Measurements from ENCODE around the gene BCL7C. TPM values are rescaled to one million over a fixed set of nuclear protein-coding genes. Genes with fewer than 3 reads are reported as not detected.

Gene BCL7C
- total and polyA plus RNA-seq, 3 experiments from 2014 or later = 31.7 to 52.3 (median 35.0) TPM

- POLR2A ChIA-PET = interaction anchor here (0.6 to 1.0 kb wide), 2 partner anchors 19 to 174 kb away, joined by 3 read pairs; partner anchors contain the start of gene PHKG2
- peak overlapping the region; percentile 93 to 99 (median 96) for H3K4me3 Mint-ChIP-seq
Observed at GRCh38 chr16:30921748-30922419, 28.0 kb upstream of the BCL7C start.

GRCh38 chr16:30921459-30921747 is 27.5 kb upstream of the BCL7C start:
- Histone ChIP-seq H3K27me3 (ENCODE audit: insufficient read depth, low read length, poor library complexity, severe bottlenecking) (no peaks in the 10 kb centered on the region), H3K4me1 (ENCODE audit: insufficient read depth, low read length) (no peaks in the 10 kb centered on the region), H3K36me3 (ENCODE audit: insufficient read depth, low read length) (no peaks in the 10 kb centered on the region), H3K4me3 (ENCODE audit: low read length) (peak overlapping the region; percentile 95), H3K9me3 (ENCODE audit: low read length) (no peaks in the 10 kb centered on the region), H3K27ac (ENCODE audit: low read depth, low read length) (peak overlapping the region; percentile 61)
- no peaks in the 10 kb centered on the region for H3K9me3 Mint-ChIP-seq
- peak overlapping the region; percentile 95 to 100 (median 98) for H3K27ac Mint-ChIP-seq
- DNase-seq = no peak
- CTCF ChIA-PET = interaction anchor here (1.0 to 5.6 kb wide), 4 partner anchors 20 to 76 kb away, joined by 3 to 60 read pairs (median 8); no protein-coding TSS in a partner anchor
- H3K4me3 Mint-ChIP-seq = peak overlapping the region; percentile 93 to 99 (median 96)
- H3K36me3 Mint-ChIP-seq = peaks cover 0 to 18% (median 0%) of the 10 kb centered on the region in 3 donors
- H3K27me3 Mint-ChIP-seq = no peaks in the 10 kb centered on the region
- H3K4me1 Mint-ChIP-seq = peaks cover 15 to 26% (median 16%) of the 10 kb centered on the region in 3 donors
- POLR2A ChIA-PET = no interaction called here

More at GRCh38 chr16:30921748-30922419, 28.0 kb upstream of the BCL7C start:
- CTCF ChIA-PET = interaction anchor here (0.9 to 5.6 kb wide), 6 partner anchors 20 to 78 kb away, joined by 4 to 60 read pairs (median 8); no protein-coding TSS in a partner anchor
- no peaks in the 10 kb centered on the region for H3K9me3 ChIP-seq (ENCODE audit: low read length)
- Mint-ChIP-seq H3K9me3 (no peaks in the 10 kb centered on the region), H3K27me3 (no peaks in the 10 kb centered on the region), H3K36me3 (peaks cover 0 to 18% (median 0%) of the 10 kb centered on the region in 3 donors), H3K4me1 (peaks cover 15 to 31% (median 16%) of the 10 kb centered on the region in 3 donors), H3K27ac (peak overlapping the region; percentile 95 to 100 (median 98))
- no peaks in the 10 kb centered on the region for H3K36me3 ChIP-seq (ENCODE audit: insufficient read depth, low read length)
- H3K4me1 ChIP-seq (ENCODE audit: insufficient read depth, low read length) = no peaks in the 10 kb centered on the region
- peak overlapping the region; percentile 61 for H3K27ac ChIP-seq (ENCODE audit: low read depth, low read length)
- no peaks in the 10 kb centered on the region for H3K27me3 ChIP-seq (ENCODE audit: insufficient read depth, low read length, poor library complexity, severe bottlenecking)
- peak overlapping the region; percentile 95 for H3K4me3 ChIP-seq (ENCODE audit: low read length)
- DNase-seq = peak; percentile 79 to 92 (median 84)

- H3K4me3 Mint-ChIP-seq = peak overlapping the region in 6 of 7 donors; percentile 23 to 99 (median 81)
- H3K4me1 Mint-ChIP-seq = peaks cover 11 to 21% (median 12%) of the 10 kb centered on the region in 3 donors
- H3K9me3 Mint-ChIP-seq = no peaks in the 10 kb centered on the region
- no peaks in the 10 kb centered on the region for H3K27me3 Mint-ChIP-seq
- H3K27me3 ChIP-seq (ENCODE audit: insufficient read depth, low read length, poor library complexity, severe bottlenecking) = no peaks in the 10 kb centered on the region
- no peaks in the 10 kb centered on the region for H3K36me3 ChIP-seq (ENCODE audit: insufficient read depth, low read length)
- no peaks in the 10 kb centered on the region for H3K9me3 ChIP-seq (ENCODE audit: low read length)
- ChIA-PET POLR2A (no interaction called here), CTCF (interaction anchor here (1.0 to 5.6 kb wide), 4 partner anchors 19 to 76 kb away, joined by 3 to 60 read pairs (median 8); no protein-coding TSS in a partner anchor)
- H3K36me3 Mint-ChIP-seq = peaks cover 0 to 15% (median 0%) of the 10 kb centered on the region in 3 donors
- peak overlapping the region in 2 of 8 donors; percentile 38 to 93 for H3K27ac Mint-ChIP-seq
- no peaks in the 10 kb centered on the region for H3K4me1 ChIP-seq (ENCODE audit: insufficient read depth, low read length)
- no peak for DNase-seq
- no peak overlapping the region for H3K27ac ChIP-seq (ENCODE audit: low read depth, low read length)
- H3K4me3 ChIP-seq (ENCODE audit: low read length) = no peak overlapping the region
Observed at GRCh38 chr16:30920891-30921290, 27.0 kb upstream of the BCL7C start.

GRCh38 chr16:30918614-30919013 is 24.7 kb upstream of the BCL7C start:
- Histone ChIP-seq H3K27ac (ENCODE audit: low read depth, low read length) (no peak overlapping the region), H3K36me3 (ENCODE audit: insufficient read depth, low read length) (no peaks in the 10 kb centered on the region), H3K27me3 (ENCODE audit: insufficient read depth, low read length, poor library complexity, severe bottlenecking) (no peaks in the 10 kb centered on the region), H3K4me1 (ENCODE audit: insufficient read depth, low read length) (no peaks in the 10 kb centered on the region), H3K4me3 (ENCODE audit: low read length) (no peak overlapping the region), H3K9me3 (ENCODE audit: low read length) (no peaks in the 10 kb centered on the region)
- H3K36me3 Mint-ChIP-seq = peaks cover 0 to 14% (median 0%) of the 10 kb centered on the region in 3 donors
- CTCF ChIA-PET = interaction anchor here (0.6 to 5.6 kb wide), 3 partner anchors 44 to 246 kb away, joined by 3 to 60 read pairs (median 3); no protein-coding TSS in a partner anchor
- H3K4me1 Mint-ChIP-seq = peaks cover 4 to 10% (median 9%) of the 10 kb centered on the region in 3 donors
- H3K9me3 Mint-ChIP-seq = no peaks in the 10 kb centered on the region
- H3K27ac Mint-ChIP-seq = no peak overlapping the region
- POLR2A ChIA-PET = no interaction called here
- DNase-seq = no peak
- H3K4me3 Mint-ChIP-seq = no peak overlapping the region
- H3K27me3 Mint-ChIP-seq = no peaks in the 10 kb centered on the region

- ChIA-PET CTCF (interaction anchor here (1.0 to 1.4 kb wide), 2 partner anchors 40 to 70 kb away, joined by 3 to 4 read pairs; no protein-coding TSS in a partner anchor), POLR2A (no interaction called here)
- no peaks in the 10 kb centered on the region for H3K4me1 Mint-ChIP-seq
- Histone ChIP-seq H3K36me3 (ENCODE audit: insufficient read depth, low read length) (no peaks in the 10 kb centered on the region), H3K4me1 (ENCODE audit: insufficient read depth, low read length) (no peaks in the 10 kb centered on the region), H3K27me3 (ENCODE audit: insufficient read depth, low read length, poor library complexity, severe bottlenecking) (no peaks in the 10 kb centered on the region), H3K9me3 (ENCODE audit: low read length) (no peaks in the 10 kb centered on the region), H3K27ac (ENCODE audit: low read depth, low read length) (no peak overlapping the region), H3K4me3 (ENCODE audit: low read length) (no peak overlapping the region)
- H3K27ac Mint-ChIP-seq = no peak overlapping the region
- no peaks in the 10 kb centered on the region for H3K9me3 Mint-ChIP-seq
- H3K4me3 Mint-ChIP-seq = no peak overlapping the region
- no peaks in the 10 kb centered on the region for H3K27me3 Mint-ChIP-seq
- no peaks in the 10 kb centered on the region for H3K36me3 Mint-ChIP-seq
- no peak for DNase-seq
Observed at GRCh38 chr16:30914830-30915229, 21.0 kb upstream of the BCL7C start.

- POLR2A ChIA-PET = no interaction called here
- peaks cover 1 to 2% (median 1%) of the 10 kb centered on the region in 3 donors for H3K4me1 Mint-ChIP-seq
- Histone ChIP-seq H3K4me3 (ENCODE audit: low read length) (no peak overlapping the region), H3K27me3 (ENCODE audit: insufficient read depth, low read length, poor library complexity, severe bottlenecking) (no peaks in the 10 kb centered on the region), H3K27ac (ENCODE audit: low read depth, low read length) (no peak overlapping the region), H3K4me1 (ENCODE audit: insufficient read depth, low read length) (peaks cover 3% of the 10 kb centered on the region), H3K36me3 (ENCODE audit: insufficient read depth, low read length) (no peaks in the 10 kb centered on the region), H3K9me3 (ENCODE audit: low read length) (no peaks in the 10 kb centered on the region)
- no peaks in the 10 kb centered on the region for H3K9me3 Mint-ChIP-seq
- DNase-seq = no peak
- H3K27ac Mint-ChIP-seq = no peak overlapping the region
- no peak overlapping the region for H3K4me3 Mint-ChIP-seq
- H3K36me3 Mint-ChIP-seq = no peaks in the 10 kb centered on the region
- CTCF ChIA-PET = interaction anchor here (1.3 to 1.6 kb wide), 2 partner anchors 12 to 68 kb away, joined by 6 to 8 read pairs; no protein-coding TSS in a partner anchor
- H3K27me3 Mint-ChIP-seq = no peaks in the 10 kb centered on the region
Observed at GRCh38 chr16:30912794-30913412, 19.0 kb upstream of the BCL7C start.

- DNase-seq = no peak
- Histone ChIP-seq H3K36me3 (ENCODE audit: insufficient read depth, low read length) (no peaks in the 10 kb centered on the region), H3K4me1 (ENCODE audit: insufficient read depth, low read length) (peaks cover 11% of the 10 kb centered on the region), H3K27ac (ENCODE audit: low read depth, low read length) (no peak overlapping the region), H3K27me3 (ENCODE audit: insufficient read depth, low read length, poor library complexity, severe bottlenecking) (no peaks in the 10 kb centered on the region), H3K9me3 (ENCODE audit: low read length) (no peaks in the 10 kb centered on the region), H3K4me3 (ENCODE audit: low read length) (no peak overlapping the region)
- ChIA-PET CTCF (no interaction called here), POLR2A (no interaction called here)
- peaks cover 9 to 17% (median 10%) of the 10 kb centered on the region in 3 donors for H3K4me1 Mint-ChIP-seq
- H3K9me3 Mint-ChIP-seq = no peaks in the 10 kb centered on the region
- no peaks in the 10 kb centered on the region for H3K27me3 Mint-ChIP-seq
- no peak overlapping the region for H3K4me3 Mint-ChIP-seq
- no peaks in the 10 kb centered on the region for H3K36me3 Mint-ChIP-seq
- H3K27ac Mint-ChIP-seq = no peak overlapping the region
Observed at GRCh38 chr16:30910427-30911029, 16.7 kb upstream of the BCL7C start.

All from CD8-positive, alpha-beta memory T cell (primary cell).